GM12875 (cell line): ENCODE data around the gene HOXB8.

Experiments used
- H3K4me3 ChIP-seq: one replicate; pipeline ENCODE4 v1.5.1; 2011; ENCODE audit warnings: low read depth, low read length, control low read depth
- TF ChIP-seq, protein P1 (sequence below): IDR thresholded peaks from 2 replicates; pipeline ENCODE4 v1.5.1; 2011; ENCODE audit warnings: low read depth, mild to moderate bottlenecking, control low read depth, inconsistent platforms, low read length, moderate library complexity, borderline replicate concordance; ENCODE audit not compliant: insufficient read depth

HOXB8 gene

DNA sequence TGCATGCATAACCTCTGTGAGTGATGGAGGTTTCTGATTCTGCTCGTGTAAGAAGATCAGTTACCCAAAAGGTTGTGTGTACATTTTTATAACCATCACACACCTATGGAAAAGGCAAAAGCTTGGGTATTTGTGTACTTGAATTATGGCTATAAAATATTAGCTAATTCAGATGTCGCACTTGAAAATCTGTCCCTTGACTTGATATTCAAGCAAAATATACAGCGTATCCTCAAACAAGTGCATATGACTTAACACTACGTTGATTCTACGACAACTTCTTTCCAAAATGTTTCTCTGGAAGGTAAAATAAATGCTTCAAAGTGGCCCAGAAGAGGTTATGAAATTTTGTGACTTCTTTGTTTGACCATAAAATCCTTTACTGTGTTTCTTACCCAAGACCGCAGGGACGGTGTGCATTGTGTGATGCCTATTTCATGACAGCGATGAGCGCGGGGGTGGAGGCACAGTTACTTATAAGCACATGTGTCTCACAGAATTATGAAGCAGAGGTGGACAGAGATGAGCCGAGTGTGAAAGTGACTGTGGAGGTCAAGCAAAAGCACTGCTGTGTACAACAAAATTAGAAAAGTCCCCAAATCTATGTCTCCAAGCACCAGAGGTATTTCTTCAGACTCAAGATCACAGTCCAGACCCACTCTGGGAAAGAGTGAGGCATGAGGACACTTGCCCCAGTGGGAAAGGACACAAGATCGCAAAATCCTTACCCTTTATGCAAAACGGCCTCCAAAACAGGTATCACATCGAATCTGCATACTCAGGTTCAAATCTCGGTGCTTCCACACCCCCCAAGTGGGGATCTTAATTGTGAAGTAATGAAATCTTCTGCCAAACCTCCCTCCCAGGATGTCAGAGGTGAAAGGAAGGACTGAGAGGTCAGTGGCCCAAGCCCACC lies 15.2 kb upstream of the HOXB8 start:
- no peak overlapping the region for H3K4me3 ChIP-seq
- TF ChIP-seq, protein P1, sequence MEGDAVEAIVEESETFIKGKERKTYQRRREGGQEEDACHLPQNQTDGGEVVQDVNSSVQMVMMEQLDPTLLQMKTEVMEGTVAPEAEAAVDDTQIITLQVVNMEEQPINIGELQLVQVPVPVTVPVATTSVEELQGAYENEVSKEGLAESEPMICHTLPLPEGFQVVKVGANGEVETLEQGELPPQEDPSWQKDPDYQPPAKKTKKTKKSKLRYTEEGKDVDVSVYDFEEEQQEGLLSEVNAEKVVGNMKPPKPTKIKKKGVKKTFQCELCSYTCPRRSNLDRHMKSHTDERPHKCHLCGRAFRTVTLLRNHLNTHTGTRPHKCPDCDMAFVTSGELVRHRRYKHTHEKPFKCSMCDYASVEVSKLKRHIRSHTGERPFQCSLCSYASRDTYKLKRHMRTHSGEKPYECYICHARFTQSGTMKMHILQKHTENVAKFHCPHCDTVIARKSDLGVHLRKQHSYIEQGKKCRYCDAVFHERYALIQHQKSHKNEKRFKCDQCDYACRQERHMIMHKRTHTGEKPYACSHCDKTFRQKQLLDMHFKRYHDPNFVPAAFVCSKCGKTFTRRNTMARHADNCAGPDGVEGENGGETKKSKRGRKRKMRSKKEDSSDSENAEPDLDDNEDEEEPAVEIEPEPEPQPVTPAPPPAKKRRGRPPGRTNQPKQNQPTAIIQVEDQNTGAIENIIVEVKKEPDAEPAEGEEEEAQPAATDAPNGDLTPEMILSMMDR = no peak

GRCh38 chr17:48629411-48629759 lies 14.3 kb upstream of the HOXB8 start:
- TF ChIP-seq, protein P1 = no peak
- no peak overlapping the region for H3K4me3 ChIP-seq

DNA sequence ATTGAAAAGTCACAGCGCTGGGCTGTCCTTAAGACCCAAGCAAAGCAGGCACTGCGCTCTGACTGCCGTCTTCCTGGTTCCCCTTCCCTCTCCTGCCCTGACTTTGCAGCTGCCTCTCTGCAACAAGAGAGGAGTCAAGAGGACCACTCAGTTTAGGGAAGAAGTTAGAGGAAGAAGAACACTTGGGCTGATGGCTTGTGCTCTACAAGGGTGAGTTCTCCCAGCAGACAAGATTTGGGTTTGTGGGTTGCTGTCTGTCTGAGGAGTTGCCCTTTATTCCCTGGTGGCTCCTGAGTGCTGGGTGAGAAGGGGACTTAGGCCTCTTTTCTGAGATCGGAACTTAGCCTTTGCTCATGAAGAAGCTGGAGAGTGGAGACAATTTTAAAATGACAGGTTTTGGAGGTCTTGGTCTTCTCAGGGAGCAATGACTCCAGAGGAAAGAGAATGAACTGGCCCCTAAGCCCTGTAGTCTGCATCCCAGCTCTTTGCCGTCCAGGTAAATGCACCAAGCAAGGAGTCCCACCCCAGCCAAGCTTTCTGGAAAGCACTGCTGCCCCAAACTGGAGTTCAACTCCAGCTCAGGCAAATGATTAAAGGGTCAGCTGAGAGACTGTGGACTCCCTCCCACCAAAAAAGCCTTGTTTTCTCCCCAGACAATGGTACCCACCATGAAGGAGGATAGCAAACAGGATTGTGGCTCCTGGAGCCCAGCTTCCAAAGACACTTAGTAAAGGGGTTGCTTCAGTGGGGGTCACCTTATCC lies 13.7 kb upstream of the HOXB8 start:
- TF ChIP-seq, protein P1 = no peak
- H3K4me3 ChIP-seq = no peak overlapping the region

GRCh38 chr17:48627623-48628521 lies 12.8 kb upstream of the HOXB8 start:
- H3K4me3 ChIP-seq = no peak overlapping the region
- TF ChIP-seq, protein P1 = no peak

- no peak overlapping the region for H3K4me3 ChIP-seq
- TF ChIP-seq, protein P1 = no peak
Measured at GRCh38 chr17:48627118-48627597, 12.1 kb upstream of the HOXB8 start.

DNA sequence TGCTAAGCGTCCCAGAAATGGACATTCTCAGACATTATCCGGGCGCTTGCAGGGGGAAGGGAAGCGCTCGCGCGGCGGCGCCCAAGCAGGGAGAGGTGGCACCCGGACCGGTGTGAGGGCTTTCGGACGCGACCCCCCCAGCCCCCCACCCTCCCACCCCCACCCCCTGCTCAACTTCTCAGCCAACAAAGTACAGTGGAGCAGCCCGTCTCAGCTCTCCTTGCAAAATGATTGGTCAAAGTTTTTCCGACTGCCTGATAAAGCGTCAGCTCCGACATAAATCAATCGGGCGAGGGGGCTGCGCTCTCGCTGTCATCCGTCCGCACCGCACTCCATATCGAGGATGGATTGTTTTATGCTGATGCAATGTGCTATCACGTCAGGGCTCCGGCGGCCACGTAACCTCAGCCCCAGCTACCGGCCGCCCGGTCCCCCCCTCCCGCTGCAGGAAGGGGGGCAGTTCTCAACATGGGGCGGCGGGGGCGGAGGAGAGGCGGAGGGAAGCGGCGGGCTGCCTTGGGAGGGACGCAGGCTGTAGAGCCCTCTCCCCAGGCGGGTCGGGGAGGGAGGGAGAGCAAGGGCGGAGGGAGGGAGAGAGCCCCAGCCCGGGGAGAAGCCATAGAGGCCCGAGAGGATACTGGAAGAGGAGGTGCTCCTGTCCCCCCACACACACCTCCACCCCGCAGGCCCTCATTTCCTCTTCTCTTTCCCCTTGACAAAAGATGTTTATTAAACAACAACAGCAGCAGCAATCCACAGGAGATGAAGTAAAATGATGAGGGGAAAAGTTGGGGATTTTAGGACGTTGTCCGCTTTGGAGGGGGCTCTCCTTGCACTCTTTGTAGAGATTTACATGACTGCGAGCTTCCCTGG lies 11.4 kb upstream of the HOXB8 start, which contains the start of gene HOXB9:
HOXB9 (minus strand) TSS at position 114 of the 873 bp plus-strand sequence; CDS start at position 25, 89 bp downstream.
- peak within 1 kb of the TSS; percentile 36 for H3K4me3 ChIP-seq
- TF ChIP-seq, protein P1 = no peak
